GM19351 (cell line): ENCODE results near the gene TRPM5.
"Not testable (repeated sequence)": the region's sequence is repeated elsewhere in the genome, so short reads cannot be mapped to it uniquely, and the experiment has no call there.

ENCODE experiments used
- ATAC-seq: cut with Tn5 transposase; IDR thresholded peaks from one replicate; pipeline ENCODE4 v1.9.1; 2021; ENCODE audit warnings: mild to moderate bottlenecking, moderate library complexity; ENCODE audit not compliant: unreplicated experiment

Gene TRPM5, protein sequence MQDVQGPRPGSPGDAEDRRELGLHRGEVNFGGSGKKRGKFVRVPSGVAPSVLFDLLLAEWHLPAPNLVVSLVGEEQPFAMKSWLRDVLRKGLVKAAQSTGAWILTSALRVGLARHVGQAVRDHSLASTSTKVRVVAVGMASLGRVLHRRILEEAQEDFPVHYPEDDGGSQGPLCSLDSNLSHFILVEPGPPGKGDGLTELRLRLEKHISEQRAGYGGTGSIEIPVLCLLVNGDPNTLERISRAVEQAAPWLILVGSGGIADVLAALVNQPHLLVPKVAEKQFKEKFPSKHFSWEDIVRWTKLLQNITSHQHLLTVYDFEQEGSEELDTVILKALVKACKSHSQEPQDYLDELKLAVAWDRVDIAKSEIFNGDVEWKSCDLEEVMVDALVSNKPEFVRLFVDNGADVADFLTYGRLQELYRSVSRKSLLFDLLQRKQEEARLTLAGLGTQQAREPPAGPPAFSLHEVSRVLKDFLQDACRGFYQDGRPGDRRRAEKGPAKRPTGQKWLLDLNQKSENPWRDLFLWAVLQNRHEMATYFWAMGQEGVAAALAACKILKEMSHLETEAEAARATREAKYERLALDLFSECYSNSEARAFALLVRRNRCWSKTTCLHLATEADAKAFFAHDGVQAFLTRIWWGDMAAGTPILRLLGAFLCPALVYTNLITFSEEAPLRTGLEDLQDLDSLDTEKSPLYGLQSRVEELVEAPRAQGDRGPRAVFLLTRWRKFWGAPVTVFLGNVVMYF (N-terminal part only)

DNA sequence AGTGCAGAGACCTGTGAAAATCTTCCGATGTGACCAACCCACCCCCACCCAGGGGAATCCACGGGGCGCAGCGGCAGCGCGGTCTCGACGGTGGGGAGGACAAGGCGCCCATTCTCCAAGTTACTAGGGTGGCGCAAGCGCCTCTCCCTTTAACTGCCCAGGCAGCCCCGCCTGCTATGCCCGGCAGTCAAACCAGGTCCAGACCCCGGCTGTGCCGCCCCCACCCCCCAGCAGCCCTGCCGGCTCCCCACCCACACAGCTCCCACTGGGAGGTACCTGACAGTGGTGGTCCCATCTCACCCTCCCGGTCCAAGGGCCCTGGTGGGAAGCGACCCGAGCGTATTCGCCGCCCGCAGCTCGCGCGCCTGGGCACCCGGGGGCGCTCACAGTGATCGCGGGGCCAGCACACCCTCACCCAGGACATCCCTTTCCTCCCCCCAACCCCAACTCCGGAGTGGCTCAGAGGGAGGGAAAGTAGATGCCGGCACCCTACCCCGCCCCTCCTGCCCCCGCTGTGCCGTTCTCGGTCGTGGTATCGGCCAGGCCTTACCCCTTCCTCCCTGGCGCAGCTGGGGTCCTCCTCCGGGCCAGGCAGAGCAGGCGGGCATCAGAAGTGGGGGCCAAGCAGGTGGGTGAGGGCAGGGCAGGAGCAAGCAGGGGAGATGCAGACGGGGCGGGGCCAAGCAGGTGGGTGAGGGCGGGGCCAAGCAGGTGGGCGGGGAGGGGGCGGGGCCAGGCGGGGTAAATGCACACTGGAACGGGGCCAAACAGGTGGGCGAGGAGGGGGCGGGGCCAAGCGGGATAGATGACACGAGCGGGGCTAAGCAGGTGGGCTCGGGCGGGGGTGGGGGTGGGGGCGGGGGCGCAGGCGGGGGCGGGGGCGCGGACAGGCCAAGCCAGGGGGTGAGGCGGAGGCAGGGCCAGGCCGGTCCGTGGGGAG, at the start of gene TRPM5:
TSS of gene TRPM5 (minus strand) at position 634 of the 940 bp plus-strand sequence. CDS start 21,478 bp downstream, outside the sequence.
- no peak for ATAC-seq

DNA sequence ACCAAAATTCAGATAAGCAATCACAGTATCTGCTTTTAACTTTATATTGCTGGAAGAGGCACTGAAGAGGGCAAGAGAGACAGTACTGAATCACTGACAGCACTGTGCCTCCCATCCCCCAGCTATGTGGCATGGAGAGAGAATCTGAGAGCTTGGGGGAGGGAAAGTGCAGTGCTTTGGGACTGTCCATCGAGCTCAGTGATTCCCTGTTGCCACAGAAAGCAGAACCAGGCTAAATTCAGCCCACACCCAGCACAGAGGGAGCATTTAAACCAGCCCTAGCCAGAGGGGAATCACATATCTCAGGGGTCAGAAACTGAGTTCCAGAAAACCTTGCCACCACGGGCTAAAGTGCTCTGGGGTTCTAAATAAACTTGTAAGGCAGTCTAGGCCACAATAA, 44.8 kb upstream of the TRPM5 start:
- ATAC-seq: no peak

DNA sequence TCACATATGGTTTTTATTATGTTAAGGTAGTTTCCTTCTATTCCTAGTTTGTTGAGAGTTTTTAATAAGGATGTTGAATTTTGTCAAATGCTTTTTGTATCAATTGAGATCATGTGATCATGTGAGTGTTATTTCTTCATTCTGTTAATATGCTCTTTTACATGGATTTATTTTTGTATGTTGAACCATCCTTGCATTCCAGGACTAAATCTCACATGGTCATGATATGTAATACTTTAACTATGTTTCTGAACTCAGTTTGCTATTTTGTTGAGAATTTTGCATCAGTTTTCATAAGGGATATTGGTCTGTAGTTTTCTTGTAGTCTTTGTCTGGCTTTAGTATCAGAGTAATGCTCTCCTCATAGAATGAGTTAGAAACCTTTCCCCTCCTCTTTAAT, 43.7 kb upstream of the TRPM5 start:
- ATAC-seq: no peak

DNA sequence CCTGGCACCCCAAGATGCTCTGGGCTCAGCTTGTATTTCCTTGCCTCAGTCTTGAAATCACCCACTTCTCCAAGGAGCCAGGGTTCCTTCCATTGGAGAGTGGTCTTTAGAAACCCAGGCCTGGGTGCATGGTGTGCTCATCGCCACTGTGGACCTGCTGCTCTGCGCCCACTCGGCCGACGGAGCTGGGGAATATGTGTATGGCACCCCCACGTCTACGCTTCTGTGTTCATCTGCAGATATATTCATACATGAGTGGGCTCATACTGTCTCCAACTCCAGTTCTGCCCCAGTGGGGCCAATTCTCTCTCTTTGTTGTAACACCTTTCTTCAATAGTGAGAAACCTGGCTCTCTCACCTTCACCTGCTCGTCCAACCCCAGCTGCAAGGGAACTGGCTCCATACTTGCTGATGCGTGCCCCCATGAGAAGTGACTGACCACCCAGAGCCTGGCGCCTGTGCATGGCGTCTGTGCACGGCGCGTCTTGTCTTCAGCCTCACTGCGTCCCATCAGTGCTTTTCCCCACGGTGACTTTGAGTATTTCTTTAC, 40.3 kb upstream of the TRPM5 start:
- no peak for ATAC-seq

DNA sequence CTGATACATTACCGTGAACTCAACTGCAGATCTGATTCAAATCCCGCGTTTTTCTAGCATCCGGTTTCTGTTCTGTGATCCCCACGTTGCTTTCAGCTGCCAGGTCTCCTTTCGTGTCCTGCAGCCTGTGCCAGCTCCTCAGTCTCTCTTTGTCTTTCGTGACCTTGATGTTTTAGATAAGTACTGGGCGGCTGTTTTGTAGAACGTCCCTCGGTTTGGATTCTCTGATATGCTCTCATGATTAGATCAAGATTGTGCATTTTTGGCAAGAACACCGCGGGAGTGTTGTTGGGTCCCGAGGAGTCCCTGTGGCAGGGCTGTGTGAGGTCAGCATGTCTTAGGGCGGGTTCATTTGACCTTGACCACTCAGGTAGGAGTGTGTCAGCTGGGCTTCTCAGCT, 39.1 kb upstream of the TRPM5 start:
- no peak for ATAC-seq

DNA sequence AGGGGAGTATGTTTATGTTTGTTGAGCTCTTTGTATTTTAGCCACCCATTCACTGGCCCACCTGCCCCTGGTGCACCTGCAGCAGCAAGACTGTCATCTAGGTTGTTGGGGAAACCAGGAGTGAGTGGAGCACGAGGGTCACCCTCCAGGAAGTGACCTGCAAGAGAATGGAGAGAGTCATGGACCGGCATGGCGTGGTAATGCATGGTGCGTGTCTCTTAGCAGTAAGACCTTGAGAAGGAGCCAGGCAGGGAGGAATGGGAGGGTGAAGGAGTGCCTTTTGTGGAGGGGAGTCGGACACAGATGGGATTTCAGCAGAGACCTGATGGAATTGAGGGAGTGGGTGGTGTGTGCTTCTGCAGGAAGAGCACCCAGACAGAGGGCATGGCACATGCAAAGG, 38.4 kb upstream of the TRPM5 start:
- no peak for ATAC-seq

DNA sequence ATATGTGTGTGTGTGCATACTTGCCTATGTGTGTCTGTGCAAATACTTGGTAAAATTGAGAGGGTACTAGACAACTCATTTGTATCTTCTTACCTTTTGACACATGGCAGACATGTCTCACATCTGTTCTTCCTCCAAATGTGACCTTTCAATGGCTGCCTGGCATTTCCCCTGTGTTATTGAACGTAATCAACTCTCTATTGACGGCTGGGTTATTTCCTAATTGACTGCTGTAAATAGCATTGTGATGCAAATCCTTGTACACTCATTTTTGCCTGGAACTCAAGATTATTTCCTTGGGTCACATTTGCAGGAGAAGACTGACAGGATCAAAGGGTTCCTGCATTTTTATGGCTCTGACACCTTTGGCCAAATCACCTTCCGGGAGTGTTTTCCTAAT, 37.9 kb upstream of the TRPM5 start:
- no peak for ATAC-seq

DNA sequence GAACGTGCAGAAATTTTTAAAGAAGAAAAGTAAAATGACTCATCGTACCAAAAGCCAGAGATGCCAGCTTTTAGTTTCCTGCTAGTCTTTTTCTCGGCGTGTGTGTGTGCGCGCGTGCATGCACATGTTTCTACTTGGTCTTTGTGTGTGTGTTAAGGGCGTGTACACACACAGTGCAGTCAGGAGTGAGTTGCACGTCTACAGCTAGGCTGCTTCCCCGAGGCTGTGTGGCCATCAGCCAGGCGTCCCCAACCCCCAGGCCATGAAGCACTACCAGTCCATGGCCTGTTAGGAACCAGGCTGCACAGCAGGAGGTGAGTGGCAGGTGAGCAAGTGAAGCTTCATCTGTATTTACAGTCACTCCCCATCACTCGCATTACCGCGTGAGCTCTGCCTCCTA, 36.9 kb upstream of the TRPM5 start:
- ATAC-seq: no peak

DNA sequence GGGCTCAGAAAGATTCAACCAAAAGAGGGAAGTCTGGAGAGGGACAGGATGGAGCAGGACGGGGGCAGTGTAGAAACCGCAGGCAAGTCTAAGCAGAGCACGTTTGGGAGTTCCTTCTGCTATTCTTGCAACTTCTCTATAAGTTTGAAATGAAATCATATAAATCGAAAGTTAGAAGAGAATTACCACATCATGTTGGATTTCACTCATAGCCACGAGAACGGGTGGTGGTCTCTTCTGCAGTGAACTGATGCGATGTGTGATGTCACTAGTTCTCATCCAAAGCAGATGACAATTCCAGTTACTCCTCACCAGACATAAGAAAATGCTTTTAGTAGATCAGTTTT, 36.5 kb upstream of the TRPM5 start:
- no peak for ATAC-seq

DNA sequence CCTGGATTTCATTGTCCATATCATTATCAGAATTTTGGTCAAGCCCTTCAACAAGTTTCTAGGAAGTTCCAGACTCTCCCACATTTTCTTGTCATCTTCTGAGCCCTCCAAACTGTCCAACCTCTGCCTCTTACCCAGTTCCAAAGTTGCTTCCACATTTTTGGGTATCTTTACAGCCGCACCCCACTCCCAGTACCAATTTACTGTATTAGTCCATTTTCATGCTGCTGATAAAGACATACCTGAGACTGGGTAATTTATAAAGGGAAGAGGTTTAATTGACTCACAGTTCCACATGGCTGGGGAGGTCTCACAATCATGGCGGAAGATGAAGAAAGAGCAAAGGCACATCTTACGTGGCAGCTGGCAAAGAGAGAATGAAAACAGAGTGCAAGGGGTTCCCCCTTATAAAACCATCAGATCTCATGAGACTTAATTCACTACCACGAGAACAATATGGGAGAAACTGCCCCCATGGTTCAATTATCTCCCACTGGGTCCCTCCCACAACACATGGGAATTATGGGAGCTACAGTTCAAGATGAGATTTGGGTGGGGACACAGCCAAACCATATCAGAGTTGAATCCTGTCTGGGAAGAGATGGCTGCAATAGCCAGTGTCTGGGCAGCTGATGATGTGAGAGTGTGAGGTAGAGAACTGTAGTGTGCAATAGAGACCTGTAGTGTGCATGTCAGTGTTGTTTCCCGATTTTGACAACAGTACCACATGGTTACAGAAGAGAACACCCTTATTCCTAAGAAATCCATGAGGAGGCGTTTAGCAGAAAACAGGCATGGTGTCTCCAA, 36.0 kb upstream of the TRPM5 start:
- not testable (repeated sequence) for ATAC-seq

DNA sequence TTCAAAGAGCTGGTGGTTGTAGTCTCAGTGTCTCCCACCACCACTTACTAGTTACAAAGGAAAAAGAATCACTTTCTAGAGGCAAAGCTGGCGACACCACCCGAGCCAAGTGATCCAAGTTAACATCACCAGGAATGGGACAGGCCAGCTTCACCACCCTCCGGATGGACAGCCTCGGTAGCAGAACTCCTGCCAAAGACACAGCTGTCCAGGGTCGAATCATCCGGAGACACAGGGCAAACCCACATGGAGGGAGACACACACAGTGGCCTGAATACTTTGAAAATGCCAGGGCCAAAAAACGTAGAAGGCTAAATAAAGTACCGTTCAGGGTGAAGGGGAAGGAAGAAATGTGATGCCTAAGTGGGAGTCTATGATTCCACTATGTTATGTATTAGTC, 33.6 kb upstream of the TRPM5 start:
- ATAC-seq: no peak

DNA sequence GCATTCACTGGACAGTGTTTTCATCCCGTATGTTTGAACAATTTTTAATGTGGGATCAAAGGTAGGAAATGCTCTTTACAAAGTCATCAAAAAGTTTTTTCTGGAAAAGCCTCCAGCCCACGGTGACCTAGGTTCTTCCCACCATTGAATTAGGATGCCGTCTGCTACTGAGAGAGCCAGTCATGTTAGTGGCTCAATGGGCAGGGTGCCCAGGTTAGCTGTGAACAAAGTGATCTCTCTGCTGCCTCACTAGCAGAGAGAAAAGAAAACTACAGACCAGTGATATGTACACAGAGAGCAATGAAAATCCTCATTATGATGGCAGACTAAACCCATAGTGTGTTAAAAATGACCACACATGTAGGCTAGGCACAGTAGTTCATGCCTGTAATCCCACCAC, 32.9 kb upstream of the TRPM5 start:
- ATAC-seq: no peak

DNA sequence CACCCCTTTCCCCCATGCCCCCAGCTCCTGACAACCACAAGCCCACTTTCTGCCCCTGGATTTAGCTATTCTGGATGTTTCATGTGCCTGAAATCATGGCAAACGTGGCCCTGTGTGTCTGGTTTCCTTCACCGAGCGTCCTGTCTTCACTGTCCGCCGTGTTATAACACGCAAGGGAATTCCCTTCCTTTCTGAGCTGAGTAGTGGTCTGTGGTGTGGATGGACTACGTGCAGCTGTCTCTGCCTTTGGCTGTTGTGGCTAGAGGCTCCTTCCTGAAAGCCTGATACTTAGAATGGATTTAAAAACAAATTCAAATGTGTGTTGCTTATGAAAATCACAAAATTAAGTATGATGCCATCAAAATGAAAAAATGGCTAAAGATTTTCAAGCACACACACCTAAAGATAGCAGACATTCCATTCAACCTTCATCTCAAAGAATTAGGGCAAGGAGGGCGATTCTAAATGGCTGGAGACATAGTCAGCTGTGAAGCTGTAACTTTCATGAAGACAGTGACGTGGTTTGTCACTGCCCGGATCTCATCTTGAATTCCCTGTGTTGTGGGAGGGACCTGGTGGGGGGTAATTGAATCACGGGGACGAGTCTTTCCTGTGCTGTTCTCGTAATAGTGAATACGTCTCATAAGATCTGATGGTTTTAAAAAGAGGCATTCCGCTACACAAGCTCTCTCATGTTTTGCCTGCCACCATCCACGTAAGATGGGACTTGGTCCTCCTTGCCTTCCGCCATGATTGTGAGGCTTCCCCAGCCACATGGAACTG, 31.0 kb upstream of the TRPM5 start:
- ATAC-seq: no peak

DNA sequence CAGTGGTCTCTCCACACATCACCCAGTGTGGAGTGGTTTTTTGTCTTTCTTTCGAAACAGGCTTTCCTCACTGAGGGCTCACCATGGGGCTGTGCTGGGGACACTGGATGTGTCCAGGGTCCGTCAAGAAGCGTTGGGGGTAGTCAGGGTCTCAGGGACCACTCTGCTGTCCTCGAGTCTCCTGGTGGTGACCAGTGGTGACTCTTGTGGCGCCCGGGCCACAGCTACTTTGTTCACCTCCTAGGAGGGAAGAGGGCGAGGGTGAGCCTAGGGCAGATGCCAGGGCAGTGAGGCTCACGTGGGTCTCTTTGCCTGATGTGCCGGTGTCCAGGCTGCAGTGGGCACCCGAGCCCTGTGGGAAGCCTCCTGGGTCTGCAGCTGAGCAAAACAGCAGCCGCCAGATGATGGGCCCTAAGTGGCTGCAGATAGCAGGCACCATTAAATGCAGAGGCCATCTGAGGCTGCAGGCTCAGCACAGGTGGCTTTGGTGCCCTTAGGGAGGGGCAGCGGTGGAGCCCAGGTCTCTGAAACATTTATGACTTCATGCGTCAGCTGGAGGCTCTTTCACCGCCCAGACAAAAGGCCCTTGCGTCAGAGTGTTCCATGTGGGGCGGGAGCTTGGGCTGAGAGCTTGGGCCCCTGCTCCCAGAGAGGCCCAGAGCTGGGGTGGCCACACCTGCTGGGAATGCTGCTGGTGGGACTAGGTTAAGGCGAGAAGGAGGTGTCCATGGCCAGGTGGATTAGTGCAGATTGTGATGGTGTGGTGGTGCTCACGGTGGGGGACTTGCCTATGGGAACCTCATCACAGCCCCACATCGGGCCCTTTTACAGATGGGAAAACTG, 30.0 kb upstream of the TRPM5 start:
- ATAC-seq: no peak

DNA sequence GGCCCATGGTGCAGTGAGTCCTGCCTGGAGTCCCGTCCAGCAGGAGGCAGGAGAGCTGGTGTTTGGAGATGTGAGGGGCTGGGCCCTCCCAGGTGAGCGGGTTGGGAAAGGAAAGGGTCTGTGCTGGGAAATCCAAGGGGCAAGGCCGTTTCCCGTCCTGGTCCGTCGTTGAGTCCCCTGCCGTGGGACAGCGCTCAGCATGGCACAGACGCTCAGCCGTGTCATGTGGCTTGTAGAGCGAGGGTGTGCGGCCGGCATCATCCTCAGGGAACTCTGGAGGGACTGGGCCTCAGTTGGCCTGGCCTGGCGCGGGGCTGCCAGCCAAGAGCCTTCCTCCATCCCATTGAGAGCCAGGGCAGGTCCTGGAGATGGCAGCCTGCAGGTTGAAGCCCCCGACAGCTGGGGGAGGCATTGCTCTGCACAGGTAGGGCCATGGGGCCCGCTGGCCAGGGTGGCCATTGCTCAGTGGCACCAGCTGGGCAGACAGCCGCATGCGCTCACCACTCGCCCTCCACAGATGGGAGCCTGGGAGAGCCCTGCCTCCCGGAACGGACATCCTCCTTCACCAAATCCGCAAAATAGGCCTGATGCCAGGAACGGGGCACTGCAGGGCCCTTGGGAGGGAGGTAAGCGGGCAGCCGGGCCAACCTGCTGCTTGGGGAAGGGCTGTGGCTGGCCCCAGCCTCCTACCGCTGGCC, 29.2 kb upstream of the TRPM5 start:
- no peak for ATAC-seq

DNA sequence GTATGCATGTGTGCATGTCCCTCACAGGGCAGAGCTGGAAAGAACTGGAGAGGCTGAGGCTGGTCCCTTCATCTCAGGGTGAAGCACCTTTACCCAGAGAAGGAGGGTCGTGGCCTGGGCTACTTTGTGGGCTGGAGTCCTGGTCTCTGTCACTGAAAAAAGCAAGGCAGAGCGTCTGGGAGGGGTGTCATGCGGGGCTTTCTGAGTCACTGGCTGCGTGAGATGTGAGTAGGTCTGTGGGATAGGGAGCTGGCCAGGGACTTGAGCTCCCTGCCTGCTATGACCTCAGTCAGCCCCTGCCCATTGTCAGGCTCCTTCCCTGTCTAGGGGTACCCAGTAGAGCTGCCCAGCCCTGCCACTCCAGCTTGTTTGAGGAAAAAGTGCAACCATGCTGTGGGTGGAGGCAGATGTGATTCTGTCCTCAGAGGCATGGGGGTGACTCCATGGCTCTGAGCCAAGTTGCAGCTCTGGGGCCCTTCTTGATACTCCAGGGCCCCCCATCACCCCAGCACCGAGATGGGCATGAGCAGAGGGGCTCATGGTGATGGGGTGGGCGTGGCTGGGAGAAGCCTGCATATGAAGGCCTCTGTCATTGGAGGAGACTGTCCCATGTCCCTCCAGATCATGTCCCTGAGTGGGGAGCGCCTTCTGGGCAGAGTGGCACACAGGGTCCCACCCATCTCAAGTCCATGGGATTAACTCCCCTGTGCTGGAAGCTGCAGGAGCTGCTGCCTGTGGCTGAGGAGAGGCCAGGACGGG, 28.3 kb upstream of the TRPM5 start:
- ATAC-seq: no peak

DNA sequence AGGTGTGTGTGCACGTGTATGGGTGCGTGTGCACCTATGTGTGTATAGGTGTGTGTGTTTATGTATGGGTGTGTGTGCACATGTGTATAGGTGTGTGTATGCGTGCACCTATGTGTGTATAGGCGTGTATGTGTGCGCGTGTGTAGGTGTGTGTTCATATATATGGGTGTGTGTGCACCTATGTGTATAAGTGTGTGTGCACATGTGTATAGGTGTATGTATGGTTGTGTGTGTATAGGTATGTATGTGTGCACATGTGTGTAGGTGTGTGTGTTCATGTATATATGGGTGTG, 27.4 kb upstream of the TRPM5 start:
- ATAC-seq: no peak
